ENCODE results near the gene WNT9B.
"Not testable (repeated sequence)": the region's sequence is repeated elsewhere in the genome, so short reads cannot be mapped to it uniquely, and the experiment has no call there.

Gene WNT9B

DNA sequence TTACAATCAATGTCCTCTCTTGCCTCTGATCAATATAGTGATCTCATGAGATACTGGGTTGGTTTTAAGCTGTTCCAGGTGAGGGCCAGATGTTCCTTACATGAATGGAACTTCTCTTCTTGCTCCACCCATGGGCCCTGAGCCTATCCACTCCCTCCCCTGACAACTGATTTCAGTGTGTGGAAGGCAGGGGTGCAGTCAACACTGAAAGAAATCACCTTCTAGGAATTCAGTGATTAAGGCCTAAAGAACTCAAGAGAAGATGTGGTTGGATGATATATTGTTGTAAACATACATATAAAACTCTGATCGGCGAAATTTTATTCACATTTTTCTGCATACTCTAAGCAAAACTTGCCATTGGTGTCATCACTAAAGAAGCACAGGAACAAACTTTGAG, 64.8 kb downstream of the WNT9B start:
- Histone ChIP-seq H3K27ac (no peak overlapping the region), H3K27me3 (peaks cover 18% of the 10 kb centered on the region), H3K9me3 (no peaks in the 10 kb centered on the region), H3K36me3 (no peaks in the 10 kb centered on the region), H3K4me3 (ENCODE audit: low read depth in 1 of 2, low read length in 1 of 2) (no peak overlapping the region), H3K4me1 (ENCODE audit: control insufficient read depth in 1 of 2, insufficient read depth in 1 of 2, low read depth in 1 of 2, low read length in 1 of 2) (no peaks in the 10 kb centered on the region)
- TF ChIP-seq, protein P1, sequence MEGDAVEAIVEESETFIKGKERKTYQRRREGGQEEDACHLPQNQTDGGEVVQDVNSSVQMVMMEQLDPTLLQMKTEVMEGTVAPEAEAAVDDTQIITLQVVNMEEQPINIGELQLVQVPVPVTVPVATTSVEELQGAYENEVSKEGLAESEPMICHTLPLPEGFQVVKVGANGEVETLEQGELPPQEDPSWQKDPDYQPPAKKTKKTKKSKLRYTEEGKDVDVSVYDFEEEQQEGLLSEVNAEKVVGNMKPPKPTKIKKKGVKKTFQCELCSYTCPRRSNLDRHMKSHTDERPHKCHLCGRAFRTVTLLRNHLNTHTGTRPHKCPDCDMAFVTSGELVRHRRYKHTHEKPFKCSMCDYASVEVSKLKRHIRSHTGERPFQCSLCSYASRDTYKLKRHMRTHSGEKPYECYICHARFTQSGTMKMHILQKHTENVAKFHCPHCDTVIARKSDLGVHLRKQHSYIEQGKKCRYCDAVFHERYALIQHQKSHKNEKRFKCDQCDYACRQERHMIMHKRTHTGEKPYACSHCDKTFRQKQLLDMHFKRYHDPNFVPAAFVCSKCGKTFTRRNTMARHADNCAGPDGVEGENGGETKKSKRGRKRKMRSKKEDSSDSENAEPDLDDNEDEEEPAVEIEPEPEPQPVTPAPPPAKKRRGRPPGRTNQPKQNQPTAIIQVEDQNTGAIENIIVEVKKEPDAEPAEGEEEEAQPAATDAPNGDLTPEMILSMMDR (IDR thresholded peaks at IDR 0.05), result no peak

DNA sequence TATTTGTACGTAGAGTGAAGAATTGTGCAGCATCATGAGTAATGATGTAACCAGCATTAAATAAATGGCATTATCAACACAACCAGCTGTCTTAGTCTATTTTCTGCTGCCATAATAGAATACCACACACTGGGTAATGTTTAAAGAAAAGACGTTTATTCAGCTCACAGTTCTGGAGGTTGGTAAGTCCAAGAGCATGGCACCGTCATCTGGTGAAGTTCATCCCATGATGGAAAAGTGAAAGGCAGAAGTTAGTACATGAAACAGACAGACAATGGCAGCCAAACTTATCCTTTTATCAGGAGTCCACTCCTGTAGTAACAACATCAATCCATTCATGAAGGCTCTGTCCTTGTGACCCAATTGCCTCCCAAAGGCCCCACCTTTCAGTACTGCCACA, 65.2 kb downstream of the WNT9B start:
- no peaks in the 10 kb centered on the region for H3K36me3 ChIP-seq
- no peaks in the 10 kb centered on the region for H3K4me1 ChIP-seq (ENCODE audit: control insufficient read depth in 1 of 2, insufficient read depth in 1 of 2, low read depth in 1 of 2, low read length in 1 of 2)
- peaks cover 18% of the 10 kb centered on the region for H3K27me3 ChIP-seq
- TF ChIP-seq, protein P1 (IDR thresholded peaks at IDR 0.05), result no peak
- H3K27ac ChIP-seq, result no peak overlapping the region
- no peak overlapping the region for H3K4me3 ChIP-seq (ENCODE audit: low read depth in 1 of 2, low read length in 1 of 2)
- H3K9me3 ChIP-seq, result no peaks in the 10 kb centered on the region

DNA sequence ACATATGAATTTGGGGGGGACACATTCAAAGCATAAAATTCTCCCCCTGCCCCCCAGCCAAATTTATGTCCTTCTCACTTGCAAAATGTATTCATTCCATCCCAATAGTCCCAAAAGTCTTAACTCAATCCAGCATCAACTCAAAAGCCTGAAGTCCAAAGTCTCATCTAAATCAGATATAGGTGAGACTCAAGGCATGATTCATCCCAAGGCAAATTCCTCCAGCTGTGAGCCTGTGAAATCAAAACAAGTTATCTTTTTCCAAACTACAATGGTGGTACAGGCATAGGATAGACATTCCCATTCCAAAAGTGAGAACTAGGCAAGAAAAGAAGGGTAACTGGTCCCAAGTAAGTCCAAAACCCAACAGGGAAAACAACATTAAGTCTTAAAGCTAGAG, 65.7 kb downstream of the WNT9B start:
- no peaks in the 10 kb centered on the region for H3K9me3 ChIP-seq
- H3K36me3 ChIP-seq, result no peaks in the 10 kb centered on the region
- H3K4me1 ChIP-seq (ENCODE audit: control insufficient read depth in 1 of 2, insufficient read depth in 1 of 2, low read depth in 1 of 2, low read length in 1 of 2), result no peaks in the 10 kb centered on the region
- H3K4me3 ChIP-seq (ENCODE audit: low read depth in 1 of 2, low read length in 1 of 2), result no peak overlapping the region
- H3K27ac ChIP-seq, result no peak overlapping the region
- TF ChIP-seq, protein P1 (IDR thresholded peaks at IDR 0.05), result no peak
- peaks cover 16% of the 10 kb centered on the region for H3K27me3 ChIP-seq

DNA sequence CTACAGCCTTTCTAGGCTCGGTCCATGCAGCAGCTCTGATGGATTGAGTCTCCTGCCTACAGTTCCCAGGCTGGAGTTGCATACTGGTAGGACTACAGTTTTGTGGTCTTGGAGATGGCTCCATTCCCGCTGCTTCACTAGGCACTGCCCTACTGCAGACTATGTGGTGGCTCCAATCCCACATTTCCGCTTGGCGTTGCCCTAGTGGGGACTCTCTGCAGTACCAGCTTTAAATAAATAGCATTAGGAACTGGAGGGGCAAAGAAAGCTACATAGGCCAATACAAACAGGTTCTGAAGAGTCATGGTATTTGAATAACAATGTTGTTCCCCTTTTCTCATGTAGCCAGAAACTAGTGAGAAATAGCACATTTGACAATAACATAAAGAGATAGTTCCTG, 66.1 kb downstream of the WNT9B start:
- Histone ChIP-seq H3K4me3 (ENCODE audit: low read depth in 1 of 2, low read length in 1 of 2) (no peak overlapping the region), H3K4me1 (ENCODE audit: control insufficient read depth in 1 of 2, insufficient read depth in 1 of 2, low read depth in 1 of 2, low read length in 1 of 2) (peaks cover 0 to 2% of the 10 kb centered on the region in 2 experiments), H3K9me3 (no peaks in the 10 kb centered on the region), H3K27ac (no peak overlapping the region), H3K36me3 (no peaks in the 10 kb centered on the region), H3K27me3 (peaks cover 12% of the 10 kb centered on the region)
- TF ChIP-seq, protein P1 (IDR thresholded peaks at IDR 0.05), result no peak

DNA sequence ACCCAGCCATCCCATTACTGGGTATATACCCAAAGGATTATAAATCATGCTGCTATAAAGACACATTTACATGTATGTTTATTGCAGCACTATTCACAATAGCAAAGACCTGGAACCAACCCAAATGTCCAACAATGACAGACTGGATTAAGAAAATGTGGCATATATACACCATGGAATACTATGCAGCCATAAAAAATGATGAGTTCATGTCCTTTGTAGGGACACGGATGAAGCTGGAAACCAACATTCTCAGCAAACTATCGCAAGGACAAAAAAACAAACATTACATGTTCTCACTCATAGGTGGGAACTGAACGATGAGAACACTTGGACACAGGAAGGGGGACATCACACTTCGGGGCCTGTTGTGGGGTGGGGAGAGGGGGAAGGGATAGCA, 70.6 kb downstream of the WNT9B start:
- H3K4me1 ChIP-seq (ENCODE audit: control insufficient read depth in 1 of 2, insufficient read depth in 1 of 2, low read depth in 1 of 2, low read length in 1 of 2), result peaks cover 12 to 15% of the 10 kb centered on the region in 2 experiments
- H3K9me3 ChIP-seq; H3K4me3 ChIP-seq (ENCODE audit: low read depth in 1 of 2, low read length in 1 of 2): not testable (repeated sequence)

DNA sequence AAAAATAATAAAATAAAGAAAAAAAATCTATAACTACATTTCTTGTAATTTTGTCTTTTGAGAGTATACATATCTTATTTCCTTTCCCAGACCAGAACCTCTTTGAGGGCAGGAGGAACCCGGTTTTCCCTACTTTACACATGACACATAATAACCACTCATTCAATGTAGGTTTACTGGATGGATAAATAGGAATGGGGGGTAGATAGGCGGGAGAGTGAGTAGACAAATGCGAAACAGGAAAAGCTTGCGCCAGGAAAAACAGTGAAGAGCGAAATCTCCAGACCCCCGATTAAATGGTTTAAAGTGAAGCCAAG, 71.1 kb downstream of the WNT9B start:
- H3K4me3 ChIP-seq (ENCODE audit: low read depth in 1 of 2, low read length in 1 of 2), result peak overlapping the region; percentile 68 to 81
- H3K27ac ChIP-seq, result peak overlapping the region; percentile 68
- TF ChIP-seq, protein P1 (IDR thresholded peaks at IDR 0.05), result no peak
- H3K27me3 ChIP-seq, result peaks cover 11% of the 10 kb centered on the region
- no peaks in the 10 kb centered on the region for H3K9me3 ChIP-seq
- H3K36me3 ChIP-seq, result no peaks in the 10 kb centered on the region
- H3K4me1 ChIP-seq (ENCODE audit: control insufficient read depth in 1 of 2, insufficient read depth in 1 of 2, low read depth in 1 of 2, low read length in 1 of 2), result peaks cover 12 to 15% of the 10 kb centered on the region in 2 experiments

More for the DNA sequence above, 70.6 kb downstream of the WNT9B start:
- H3K27me3 ChIP-seq, result peaks cover 11% of the 10 kb centered on the region
- H3K27ac ChIP-seq, H3K36me3 ChIP-seq: not testable (repeated sequence)

Measured in neutrophil (primary cell).